PC-3 (cell line): ENCODE measurements around the gene IL36B.

Experiments used
- CTCF ChIP-seq: fragments of 300-600 bp; sonication (generic); conservative IDR thresholded peaks from 2 replicates; pipeline ENCODE4 v1.5.1; 2017; ENCODE audit warnings: antibody characterized with exemption, low read depth, mild to moderate bottlenecking, low read length
- EZH2 ChIP-seq: fragments of 300-600 bp; sonication (generic); IDR thresholded peaks from one replicate; pipeline ENCODE4 v1.6.1; 2017; ENCODE audit warnings: antibody characterized with exemption, mild to moderate bottlenecking, low read length; ENCODE audit not compliant: unreplicated experiment
- EZH2phosphoT487 ChIP-seq: fragments of 300-600 bp; sonication (generic); IDR thresholded peaks from 2 replicates; pipeline ENCODE4 v1.6.1; 2018; ENCODE audit warnings: mild to moderate bottlenecking, antibody characterized with exemption, low read length, borderline replicate concordance

GRCh38 chr2:113081488-113082210 lies 29.0 kb upstream of the IL36B start:
- no peak for TF ChIP-seq CTCF
- no peak for TF ChIP-seq EZH2phosphoT487
- no peak for TF ChIP-seq EZH2
